HG02840 (cell line): ENCODE results near the gene GASK1A.
"Not testable (repeated sequence)": the region's sequence is repeated elsewhere in the genome, so short reads cannot be mapped to it uniquely, and the experiment has no call there.

Experiments
- ATAC-seq: cut with Tn5 transposase; IDR thresholded peaks from one replicate; pipeline ENCODE4 v1.9.1; 2021; ENCODE audit warnings: mild to moderate bottlenecking, moderate library complexity, moderate number of reproducible peaks; ENCODE audit not compliant: unreplicated experiment, low FRiP score

Gene GASK1A

DNA sequence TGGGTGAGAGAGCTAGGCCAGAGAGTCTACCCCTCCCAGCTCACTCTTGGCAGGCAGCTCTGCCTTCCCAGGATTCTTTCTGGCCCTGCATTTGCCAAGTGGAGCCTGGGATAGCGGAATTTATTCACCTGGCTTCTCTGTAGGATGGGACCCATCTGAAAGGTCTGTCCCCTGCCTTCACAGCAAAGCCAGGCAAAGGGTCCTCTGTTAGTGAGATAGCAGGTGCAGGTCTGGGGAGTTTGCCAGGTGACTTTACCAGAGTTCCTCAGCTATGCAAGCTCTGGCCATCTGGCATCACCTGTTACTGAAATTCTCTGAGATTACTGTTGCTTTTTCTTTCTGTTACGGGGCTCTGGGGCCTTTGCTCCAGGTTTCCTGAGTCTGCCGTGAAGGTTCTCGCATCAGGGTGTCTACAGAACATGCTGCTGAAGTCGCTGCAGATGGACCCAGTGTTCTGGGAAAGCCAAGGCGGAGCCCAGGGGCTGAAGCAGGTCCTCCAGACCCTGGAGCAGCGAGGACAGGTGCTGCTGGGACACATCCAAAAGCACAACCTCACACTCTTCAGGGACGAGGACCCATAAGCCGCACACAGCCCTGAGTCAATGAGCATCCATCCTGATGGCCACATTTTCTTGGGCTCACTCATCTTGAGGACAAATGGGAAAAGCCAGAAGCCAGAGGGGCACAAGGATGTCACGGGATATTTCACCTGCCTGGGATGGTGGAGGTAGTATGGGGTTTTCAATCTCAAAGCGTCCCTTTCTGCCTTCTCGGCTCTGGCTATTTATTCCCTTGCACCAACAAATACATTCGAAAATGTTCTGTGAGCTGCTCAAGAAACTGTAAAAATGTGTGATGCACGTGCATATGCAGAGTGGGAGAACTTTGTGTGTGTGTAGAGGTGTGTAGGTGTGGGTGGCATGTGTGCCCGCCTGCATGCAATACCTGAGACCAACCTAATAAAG is 77.0 kb downstream of the GASK1A start:
- no peak for ATAC-seq

DNA sequence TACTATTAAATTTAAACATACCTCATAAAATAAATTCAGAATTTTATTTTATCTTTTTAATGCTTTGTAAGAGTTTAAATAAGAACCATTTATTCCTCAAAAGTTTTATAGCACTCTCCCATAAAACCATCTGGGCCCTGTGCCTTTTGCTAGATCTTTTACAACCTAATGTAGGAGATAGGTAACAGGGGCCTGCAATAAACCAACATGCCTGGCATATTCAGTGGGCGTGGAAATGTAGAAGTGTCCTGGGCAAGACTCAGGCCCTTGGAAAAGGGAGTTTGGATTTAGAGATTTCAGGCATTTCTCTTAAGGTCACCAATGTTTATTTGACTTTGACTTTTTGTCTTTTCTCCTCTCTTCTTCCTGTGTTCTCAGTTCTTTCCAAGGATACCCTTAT is 80.3 kb downstream of the GASK1A start:
- ATAC-seq = no peak

DNA sequence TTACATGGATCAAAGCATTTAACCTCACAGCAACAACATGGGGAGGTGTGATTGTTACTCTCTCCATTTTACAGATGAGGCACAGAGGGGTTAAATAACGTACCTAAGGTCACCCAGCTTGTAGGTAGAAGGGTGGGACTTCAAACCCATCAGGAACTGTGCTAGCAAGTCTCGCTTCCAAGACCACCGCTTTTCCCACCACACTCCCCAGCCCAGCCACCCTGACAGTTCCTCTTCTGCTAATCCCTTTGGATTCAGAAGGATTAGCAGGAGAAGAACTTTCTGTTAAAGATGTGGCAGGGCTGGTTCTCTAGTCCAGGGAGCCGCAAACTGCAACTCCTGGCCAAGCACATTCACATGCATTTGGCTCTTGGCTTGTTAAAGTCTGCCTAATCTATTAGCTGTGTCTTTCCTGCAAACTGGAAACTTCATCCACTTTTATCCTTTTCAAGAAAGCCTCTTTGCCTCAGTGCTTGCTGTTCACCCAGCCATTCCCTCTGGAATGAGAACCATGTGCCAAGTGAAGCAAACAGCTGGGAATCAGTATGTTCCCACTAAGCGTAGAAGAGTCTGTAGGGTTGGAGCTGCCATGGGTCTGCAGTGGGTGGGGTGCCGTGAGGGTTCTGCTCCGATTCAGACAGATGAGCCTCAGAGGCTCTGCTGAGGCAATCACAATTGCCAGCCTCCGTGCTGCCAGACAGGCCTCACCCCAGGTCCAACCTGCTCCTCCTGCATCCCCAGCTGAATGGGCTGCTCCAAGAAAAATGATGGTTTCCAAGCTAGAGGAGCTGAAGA is 82.2 kb downstream of the GASK1A start:
- ATAC-seq = no peak

DNA sequence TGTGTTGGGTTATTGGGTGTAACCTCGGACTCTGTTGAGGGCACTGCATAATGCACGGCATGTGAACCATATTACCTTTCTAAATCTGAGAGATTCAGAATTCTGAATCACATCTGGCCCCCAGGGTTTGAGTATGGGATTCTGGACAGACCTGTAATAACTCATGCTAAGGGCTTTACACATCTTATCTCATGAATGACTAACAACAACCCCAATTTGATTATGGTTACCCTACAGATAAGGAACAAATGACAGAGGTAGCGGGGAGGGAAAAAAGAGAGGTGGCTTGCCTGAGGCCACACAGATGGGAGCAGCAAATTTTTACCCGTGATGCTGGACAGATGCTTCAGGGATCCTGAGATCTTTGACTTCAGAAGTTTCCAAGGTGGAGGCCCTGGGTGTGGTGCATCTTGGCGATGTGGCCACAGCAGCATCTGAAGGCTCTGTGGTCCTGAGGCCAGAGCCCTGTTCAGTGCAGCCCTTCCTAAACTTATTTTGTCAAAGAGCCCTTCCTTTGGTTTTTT is 83.0 kb downstream of the GASK1A start:
- no peak for ATAC-seq

DNA sequence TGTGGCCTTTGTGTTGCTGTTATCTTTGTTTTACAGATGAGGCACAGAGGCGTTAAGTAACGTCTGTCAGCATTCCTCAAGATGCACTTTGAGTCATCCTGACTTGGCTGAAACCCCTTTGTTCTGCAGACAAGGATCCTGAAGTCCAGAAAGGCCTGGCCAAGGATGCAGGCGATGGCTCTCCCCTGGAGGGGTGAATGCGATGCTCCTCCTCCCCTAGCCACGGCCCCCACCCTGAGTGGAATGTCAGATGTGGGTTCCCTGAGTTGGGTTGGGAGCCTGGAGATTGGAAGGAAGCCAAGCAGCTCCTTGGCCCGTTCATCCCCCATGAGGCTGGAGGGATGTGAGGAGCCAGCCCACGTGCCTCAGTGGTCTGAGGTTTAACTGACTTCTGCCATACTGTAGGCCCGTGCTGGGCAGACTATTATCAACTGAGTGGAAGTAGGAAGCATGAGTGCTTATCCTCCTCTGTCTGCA is 83.5 kb downstream of the GASK1A start:
- ATAC-seq = no peak

DNA sequence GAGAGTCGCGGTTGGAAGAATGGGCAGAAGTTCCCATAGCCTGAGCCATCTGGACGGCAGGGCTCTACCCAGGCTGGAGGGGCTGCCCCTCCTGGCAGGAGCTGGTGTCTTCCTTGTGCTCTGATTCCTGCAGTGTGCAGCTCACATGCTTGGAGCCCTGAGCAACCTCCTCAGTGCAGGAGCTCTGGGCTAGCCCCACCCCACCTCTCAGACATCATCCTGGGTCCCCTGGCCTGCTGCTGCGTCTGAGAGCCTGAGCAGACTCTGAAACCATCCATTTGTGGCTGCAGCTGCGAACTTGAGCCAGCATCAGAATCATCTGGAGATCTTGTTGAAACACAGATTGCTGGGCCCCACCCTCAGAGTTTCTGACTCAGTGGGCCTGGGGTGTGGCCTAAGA is 84.0 kb downstream of the GASK1A start:
- no peak for ATAC-seq

DNA sequence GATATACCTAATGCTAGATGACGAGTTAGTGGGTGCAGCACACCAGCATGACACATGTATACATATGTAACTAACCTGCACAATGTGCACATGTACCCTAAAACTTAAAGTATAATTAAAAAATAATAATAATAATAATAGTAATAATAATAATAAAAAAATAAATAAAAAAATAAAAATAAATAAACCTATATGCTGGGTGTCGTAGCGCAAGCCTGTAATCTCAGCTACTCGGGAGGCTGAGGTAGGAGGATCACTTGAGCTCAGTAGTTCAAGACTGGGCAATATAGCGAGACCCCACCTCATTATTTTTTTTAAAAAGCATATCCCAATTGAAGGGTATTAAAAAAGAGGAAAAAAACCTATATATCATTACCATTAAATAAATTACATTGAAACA is 91.6 kb downstream of the GASK1A start:
- not testable (repeated sequence) for ATAC-seq

DNA sequence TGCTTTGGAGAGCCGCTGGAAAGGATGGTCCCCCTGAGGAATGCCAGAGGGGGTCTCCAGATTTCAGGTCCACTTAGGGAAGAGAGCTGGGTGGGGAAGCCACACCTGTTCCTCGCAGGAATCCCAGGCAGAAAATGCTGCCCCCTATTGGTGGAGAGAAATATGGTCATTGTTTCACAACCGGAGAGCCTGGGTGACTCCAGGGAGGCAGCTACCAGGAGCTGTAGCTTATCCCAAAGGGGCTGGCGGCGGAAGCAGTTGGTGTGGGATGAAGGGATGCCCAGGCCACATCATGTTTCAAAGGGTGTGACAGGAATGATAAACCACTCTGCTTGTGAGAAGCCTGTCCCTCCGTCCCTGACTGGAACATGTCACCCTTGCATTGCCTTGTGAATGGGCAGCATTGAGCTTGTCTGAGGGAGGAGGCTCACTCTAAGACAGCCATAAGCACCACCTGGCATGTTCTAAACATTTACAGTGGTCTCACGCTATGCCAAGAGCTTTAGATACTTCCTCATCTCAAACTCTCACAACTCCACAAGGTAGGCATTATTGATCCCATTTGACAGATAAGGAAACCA is 92.3 kb downstream of the GASK1A start:
- no peak for ATAC-seq

DNA sequence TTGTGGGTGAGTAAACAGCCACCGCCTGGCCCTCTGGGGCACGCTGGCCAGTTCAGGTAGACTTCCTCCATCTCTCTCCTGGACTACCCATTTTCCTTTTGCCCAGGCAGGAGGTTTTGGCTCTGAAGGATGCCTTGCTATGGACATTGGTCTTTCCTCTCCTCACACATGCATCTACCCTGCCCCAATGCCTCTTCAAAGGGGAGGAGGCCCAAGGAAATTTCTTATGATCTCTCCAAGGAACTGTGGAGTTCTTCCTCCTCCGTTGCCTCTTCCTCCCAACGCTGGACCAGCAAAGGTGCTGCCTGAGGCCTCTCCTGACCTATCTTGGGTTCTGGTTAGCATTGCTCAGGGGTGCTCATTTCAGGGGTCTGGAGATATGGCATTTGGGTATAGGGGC is 93.2 kb downstream of the GASK1A start:
- no peak for ATAC-seq

DNA sequence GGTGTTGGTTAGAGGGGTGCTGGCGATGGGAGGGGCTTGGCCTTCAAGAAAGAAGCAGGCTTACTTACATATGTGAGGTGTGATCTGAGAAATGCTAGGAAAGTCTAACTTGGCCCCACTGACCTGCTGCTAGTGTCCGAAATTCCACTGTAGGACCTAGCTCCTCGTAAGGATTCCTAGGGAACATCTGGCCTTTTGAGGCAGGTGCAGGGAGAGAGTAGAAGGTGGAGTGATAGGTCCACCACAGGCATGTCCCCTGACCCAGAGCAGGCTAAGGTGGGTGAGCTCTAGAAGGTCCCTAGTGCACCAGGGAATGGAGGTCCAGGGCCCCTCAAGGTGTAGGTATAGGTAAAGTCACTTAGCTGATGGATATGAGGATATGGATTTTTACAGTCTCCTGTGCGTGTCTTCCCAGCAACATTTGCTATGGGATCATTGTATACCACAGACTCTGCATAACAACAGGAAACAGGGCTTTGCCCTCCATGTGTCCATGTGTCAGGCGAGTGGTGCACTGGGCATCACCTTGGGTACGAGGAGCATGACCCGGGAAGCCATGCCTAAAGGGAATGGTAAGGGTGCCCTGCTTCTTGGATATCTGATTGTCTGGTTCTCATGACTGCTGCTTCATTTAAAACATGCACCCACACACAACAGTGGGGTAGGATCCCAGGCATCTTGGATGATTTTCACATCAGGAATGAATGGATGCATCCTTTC is 94.2 kb downstream of the GASK1A start:
- ATAC-seq = no peak

DNA sequence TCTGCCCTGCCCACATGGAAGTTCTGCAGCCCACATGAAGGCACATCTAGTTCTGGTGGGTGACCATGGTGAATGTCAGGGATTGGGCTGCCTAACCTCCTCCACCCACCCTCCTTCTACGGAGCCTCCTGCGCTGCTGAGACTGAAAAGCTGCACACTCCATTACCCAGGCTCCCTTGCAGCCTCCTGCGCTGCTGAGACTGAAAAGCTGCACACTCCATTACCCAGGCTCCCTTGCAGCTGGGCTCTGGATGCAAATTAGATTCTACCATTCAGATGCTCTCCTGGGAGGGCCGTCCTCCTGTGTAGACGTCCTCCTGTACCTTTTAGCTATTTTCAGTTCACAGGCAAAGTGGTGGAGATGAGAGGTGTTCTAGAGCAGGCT is 94.7 kb downstream of the GASK1A start:
- no peak for ATAC-seq

DNA sequence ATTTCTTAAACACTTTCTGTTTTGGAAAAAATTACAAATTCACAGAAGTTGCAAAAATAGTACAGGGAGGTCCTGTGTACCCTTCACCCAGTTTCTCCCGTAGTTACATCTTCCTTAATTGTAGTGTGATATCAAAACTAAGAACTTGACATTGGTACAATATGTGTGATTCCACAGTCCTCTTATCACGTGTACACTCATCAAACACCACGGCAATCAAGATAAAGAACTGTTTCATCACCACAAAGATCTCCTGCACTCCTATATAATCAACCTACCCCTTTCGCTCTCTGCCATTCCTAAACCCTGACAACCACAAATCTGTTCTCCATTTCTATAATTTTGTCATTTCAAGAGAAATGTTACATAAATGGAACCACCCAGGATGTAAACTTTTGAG is 95.4 kb downstream of the GASK1A start:
- ATAC-seq = no peak

DNA sequence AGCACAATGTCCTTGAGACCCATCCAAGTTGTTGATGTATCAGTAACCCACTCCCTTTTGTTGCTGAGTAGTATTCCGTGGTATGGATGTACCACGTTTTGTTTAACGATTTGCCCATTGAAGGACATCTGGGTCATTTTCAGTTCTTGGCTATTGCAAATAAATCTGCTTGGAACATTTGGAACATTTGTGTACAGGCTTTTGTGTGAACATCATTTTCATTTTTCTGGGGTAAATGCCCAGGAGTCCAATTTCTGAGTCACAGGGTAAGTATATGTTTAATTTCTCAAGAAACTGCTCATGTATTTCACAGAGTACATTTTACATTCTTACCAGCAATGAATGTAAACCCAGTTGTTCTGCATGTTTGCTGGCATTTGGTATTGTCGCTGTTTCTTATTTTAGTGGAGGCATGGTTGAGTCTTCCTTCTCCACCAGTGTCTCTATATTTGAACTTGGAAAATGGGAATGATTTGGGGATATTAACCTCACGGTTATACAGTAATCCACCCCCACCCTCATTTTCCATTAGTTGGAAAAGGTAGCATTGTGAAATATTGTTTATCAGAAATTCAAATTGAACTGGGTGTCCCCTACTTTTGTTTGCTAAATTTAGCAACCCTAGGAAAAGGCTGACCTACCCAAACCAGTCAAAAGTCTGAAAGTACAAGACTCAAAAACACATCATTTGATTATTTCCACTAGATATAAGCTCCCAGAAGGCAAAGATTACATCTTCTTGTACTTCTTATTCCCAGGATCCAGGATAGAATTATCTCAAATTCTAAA is 96.0 kb downstream of the GASK1A start:
- no peak for ATAC-seq

DNA sequence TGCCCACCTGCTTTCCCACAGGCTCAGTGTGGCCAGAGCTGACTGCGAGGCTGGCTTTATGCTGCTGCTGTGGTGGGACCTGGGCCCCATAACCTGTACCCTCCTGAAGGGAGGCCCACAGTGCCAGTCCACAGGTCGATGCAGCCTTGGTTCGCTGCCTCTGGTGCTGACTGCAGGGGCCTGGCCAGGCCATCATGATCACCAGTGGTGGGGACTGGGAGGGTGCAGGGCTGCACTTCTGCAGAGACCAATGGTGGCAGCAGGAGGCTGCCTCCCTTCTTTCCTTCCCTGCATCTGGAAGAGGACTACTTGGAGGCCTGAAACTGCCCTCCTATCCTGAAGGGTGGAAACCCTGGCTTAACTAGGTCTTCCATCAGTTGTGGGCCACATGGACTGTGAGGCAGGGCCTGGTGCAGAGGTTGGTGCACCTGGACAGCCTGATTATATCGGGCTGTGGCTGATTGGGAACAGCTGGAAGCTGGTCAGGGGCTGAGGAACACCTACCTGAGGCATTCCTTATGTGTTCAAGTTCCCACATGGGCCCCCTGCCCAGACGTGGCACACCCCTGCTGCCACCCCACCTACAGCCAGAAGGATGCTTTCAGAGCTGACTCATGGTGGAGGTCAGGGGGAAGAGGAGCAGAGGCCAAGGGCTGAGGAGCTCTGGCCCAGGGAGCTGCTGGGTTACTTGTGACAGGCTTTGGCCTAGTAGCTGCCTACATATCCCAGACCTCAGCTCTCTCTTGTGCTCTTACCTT is 97.0 kb downstream of the GASK1A start:
- ATAC-seq = no peak

DNA sequence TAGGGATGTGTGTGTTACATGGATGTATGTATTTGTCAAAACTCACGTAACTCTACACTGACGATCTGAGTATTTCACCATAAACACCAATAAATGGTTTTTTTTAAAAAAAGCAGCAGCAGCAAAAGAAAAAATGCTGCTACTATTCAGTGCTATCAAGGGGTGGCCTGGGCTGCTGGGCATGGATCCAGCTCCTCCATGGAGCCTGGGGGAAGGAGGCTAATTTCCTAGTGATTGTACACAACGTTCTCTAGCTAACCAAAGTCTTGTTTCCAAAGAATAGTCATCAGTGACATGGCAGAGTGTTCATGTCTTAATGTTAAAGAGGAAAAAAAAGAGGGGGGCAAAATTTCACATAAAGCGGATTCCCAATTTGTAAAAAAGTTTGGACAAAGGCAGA is 97.7 kb downstream of the GASK1A start:
- ATAC-seq = no peak

DNA sequence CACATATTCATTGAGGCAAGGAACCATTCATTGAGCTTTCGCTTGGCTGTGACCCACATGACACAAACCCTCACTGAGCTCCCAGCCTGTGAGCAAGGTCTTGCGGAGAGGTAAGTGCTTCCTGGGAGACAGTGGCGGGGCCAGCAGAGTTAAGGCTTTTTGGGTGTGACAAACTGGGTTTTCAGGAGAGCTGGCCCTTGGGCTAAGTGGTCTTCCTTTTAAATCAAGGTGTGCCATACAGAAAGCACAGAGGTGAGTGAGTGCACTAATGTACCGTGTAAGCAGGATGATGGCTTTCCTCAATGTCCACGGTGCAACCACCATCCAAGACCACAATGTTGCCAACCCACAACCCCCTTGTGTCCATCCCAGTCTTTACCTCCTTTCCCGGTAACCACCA is 98.2 kb downstream of the GASK1A start:
- ATAC-seq = no peak

DNA sequence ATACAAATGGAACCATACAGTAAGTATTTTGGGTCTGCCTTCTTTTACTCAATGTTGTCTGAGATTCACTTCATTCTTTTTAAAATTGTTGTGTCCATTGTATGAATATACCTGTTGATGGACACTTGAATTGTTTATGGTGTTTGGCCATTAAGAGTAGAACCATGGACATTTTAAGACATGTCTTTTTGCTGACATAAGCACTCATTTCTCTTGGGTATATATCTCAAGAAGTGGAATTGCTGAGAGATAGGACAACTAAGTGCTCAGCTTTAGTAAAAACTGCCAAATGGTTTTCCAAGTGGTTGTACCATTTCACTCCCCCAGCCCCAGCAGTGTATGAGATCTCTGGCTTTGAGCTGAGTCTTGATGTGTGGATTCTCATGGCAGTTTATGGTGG is 98.6 kb downstream of the GASK1A start:
- ATAC-seq = no peak

DNA sequence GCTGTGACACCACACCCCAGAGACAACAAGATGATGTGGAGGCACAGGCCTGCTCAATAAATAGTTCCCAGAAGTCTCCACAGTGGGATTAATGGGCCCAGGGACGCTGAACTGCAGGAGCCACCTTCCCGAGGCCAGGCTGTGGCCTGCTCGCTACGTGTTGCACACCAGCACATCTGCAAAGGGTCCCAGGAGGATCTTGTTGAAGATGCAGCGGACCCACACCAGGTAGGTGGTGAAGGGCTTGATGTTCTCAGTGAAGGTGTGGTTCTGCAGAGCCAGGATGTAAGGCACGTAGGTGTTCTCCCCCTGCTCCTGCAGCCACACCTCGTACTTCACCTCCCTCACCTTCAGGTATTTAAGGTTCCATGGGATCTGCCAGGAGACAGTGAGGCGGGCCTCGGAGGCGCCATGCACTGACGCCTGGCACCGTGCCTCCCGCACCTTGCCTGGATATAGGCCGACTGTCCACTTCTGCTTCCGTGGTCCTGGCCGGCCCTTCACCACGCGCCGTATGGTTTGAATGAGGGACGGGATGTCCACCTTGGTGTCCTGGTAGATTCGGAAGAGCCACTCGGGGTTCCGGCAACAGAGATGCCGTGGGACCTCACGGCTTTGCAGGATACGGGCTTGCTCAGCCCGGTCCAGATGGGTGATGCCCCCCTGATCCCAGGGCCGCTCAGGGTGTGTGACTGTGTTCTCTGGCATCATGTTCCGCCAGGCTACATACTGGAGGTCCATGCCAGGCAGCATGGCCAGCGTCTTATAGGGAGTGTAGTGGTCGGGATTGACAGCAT is 100.6 kb downstream of the GASK1A start:
- ATAC-seq = no peak
